Muscle layer of duodenum (tissue), 2 donors: Measurements from ENCODE around the gene C9orf78.

ENCODE experiments used
- H3K27ac ChIP-seq: one replicate; pipeline ENCODE4 v1.7.0; 2013; ENCODE audit warnings: mild to moderate bottlenecking, low read length
- H3K27me3 ChIP-seq: one replicate; pipeline ENCODE4 v1.7.0; 2013; ENCODE audit warnings: low read depth, mild to moderate bottlenecking, control low read depth, low read length
- H3K36me3 ChIP-seq, 2 donors: one replicate each; pipeline ENCODE4 v1.7.0; 2013; ENCODE audit warnings: low read length in 2 of 2, control low read depth in 1 of 2, mild to moderate bottlenecking in 1 of 2; ENCODE audit not compliant: insufficient read depth in 2 of 2, control insufficient read depth in 1 of 2
- H3K4me1 ChIP-seq, 2 donors: one replicate each; pipeline ENCODE4 v1.7.0; 2013; ENCODE audit warnings: low read length in 2 of 2, mild to moderate bottlenecking in 2 of 2, control low read depth in 1 of 2, moderate library complexity in 1 of 2; ENCODE audit not compliant: insufficient read depth in 2 of 2, control insufficient read depth in 1 of 2
- H3K4me3 ChIP-seq, 2 donors: one replicate each; pipeline ENCODE4 v1.7.0; 2013; ENCODE audit warnings: low read length in 2 of 2, low read depth in 1 of 2, mild to moderate bottlenecking in 1 of 2
- H3K9me3 ChIP-seq, 2 donors: one replicate each; pipeline ENCODE4 v1.7.0; 2013; ENCODE audit warnings: low read length in 2 of 2, control low read depth in 1 of 2, mild to moderate bottlenecking in 1 of 2; ENCODE audit not compliant: control insufficient read depth in 1 of 2
- donor health status: healthy.

The C9orf78 gene

DNA sequence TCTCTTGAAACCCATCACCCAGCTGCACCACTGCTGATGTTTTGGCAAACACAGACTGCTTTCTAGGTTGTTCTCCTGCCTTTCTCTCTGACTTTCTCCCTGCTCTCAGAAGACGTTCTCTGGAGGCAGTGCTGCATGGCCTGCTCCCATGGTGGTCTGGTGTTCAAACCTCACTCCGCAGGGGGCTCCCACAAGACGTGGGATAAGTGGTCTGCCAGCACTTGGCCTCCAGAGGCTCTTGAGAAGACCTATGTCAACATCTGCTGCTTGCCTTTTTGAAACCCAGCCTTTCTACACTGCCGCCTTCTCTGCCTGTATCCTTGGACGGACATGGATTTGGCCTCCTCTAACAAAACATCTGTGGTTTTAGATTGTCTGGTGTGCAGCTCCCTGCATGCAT, 16.7 kb upstream of the C9orf78 start:
- H3K36me3 ChIP-seq, result peaks cover 40 to 57% of the 10 kb centered on the region in 2 donors

DNA sequence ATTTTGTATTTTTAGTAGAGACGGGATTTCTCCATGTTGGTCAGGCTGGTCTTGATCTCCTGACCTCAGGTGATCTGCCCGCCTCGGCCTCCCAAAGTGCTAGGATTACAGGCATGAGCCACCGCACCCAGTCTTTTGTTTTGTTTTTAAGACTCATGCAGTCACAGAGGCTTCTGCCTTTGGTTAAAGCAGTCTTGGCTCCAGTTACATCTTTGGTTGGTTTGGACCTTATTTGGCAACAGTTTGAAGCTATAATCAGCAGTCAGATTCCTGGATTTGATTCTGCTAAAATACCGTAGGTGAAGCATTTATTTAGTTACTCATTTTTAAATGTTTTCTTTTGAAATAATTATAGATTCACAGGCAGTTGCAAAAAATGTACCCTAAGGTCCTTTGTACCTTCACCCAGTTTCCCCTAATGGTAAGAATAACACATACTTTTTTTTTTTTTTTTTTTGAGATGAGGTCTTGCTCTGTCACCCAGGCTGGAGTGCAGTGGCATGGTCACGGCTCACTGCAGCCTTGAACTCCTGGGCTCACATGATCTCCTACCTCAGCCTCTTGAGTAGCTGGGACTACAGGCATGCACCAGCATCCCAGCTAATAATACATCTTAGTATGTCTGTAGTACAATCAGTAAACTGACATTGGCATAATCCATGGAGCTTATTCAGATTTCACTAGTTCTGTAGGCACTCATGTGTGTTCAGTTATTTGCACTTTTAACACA, 15.9 kb upstream of the C9orf78 start:
- H3K4me1 ChIP-seq, result no peaks in the 10 kb centered on the region
- H3K27me3 ChIP-seq, result no peaks in the 10 kb centered on the region
- peaks cover 36 to 49% of the 10 kb centered on the region in 2 donors for H3K36me3 ChIP-seq
- no peak overlapping the region for H3K4me3 ChIP-seq
- no peaks in the 10 kb centered on the region for H3K9me3 ChIP-seq
- no peak overlapping the region for H3K27ac ChIP-seq

More for the DNA sequence above, 16.7 kb upstream of the C9orf78 start:
- no peak overlapping the region for H3K27ac ChIP-seq
- no peak overlapping the region for H3K4me3 ChIP-seq
- H3K27me3 ChIP-seq, result no peaks in the 10 kb centered on the region
- H3K9me3 ChIP-seq, result no peaks in the 10 kb centered on the region
- no peaks in the 10 kb centered on the region for H3K4me1 ChIP-seq

- no peaks in the 10 kb centered on the region for H3K27me3 ChIP-seq
- peaks cover 31 to 41% of the 10 kb centered on the region in 2 donors for H3K36me3 ChIP-seq
- no peak overlapping the region for H3K4me3 ChIP-seq
- no peaks in the 10 kb centered on the region for H3K9me3 ChIP-seq
- H3K27ac ChIP-seq, result no peak overlapping the region
- H3K4me1 ChIP-seq, result no peaks in the 10 kb centered on the region
These were observed 14.8 kb upstream of the C9orf78 start for GRCh38 chr9:129849901-129850300.

- H3K4me1 ChIP-seq, result no peaks in the 10 kb centered on the region
- H3K36me3 ChIP-seq, result peaks cover 21 to 34% of the 10 kb centered on the region in 2 donors
- no peak overlapping the region for H3K4me3 ChIP-seq
- no peaks in the 10 kb centered on the region for H3K27me3 ChIP-seq
- H3K9me3 ChIP-seq, result no peaks in the 10 kb centered on the region
- no peak overlapping the region for H3K27ac ChIP-seq
These were observed 13.8 kb upstream of the C9orf78 start for GRCh38 chr9:129848712-129849441.

DNA sequence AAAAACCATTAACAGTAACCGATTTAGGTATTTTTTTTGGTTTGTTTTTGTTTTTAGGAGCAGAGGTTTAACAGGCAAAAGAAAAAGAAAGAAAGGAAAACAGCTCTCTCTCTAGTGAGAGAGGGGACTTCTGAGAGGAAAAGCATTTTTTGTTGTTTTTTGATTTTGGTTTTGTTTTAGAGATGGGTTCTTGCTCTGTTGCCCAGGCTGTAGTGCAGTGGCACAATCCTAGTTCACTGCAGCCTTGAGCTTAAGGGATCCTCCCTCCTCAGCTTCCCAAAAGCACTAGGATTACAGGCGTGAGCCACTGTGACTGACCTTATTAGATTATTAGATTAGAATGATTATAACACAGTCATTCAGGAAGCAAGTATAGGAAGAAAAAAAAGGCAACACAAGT, 10.3 kb upstream of the C9orf78 start:
- Histone ChIP-seq H3K9me3 (no peaks in the 10 kb centered on the region), H3K36me3 (peaks cover 0 to 4% of the 10 kb centered on the region in 2 donors), H3K4me3 (no peak overlapping the region), H3K4me1 (no peaks in the 10 kb centered on the region), H3K27me3 (no peaks in the 10 kb centered on the region), H3K27ac (no peak overlapping the region)

GRCh38 chr9:129841071-129841470, 6.0 kb upstream of the C9orf78 start:
- Histone ChIP-seq H3K36me3 (no peaks in the 10 kb centered on the region), H3K27me3 (no peaks in the 10 kb centered on the region), H3K4me3 (no peak overlapping the region), H3K4me1 (peaks cover 7 to 12% of the 10 kb centered on the region in 2 donors), H3K9me3 (no peaks in the 10 kb centered on the region), H3K27ac (no peak overlapping the region)

- Histone ChIP-seq H3K36me3 (no peaks in the 10 kb centered on the region), H3K9me3 (no peaks in the 10 kb centered on the region), H3K27ac (no peak overlapping the region), H3K27me3 (no peaks in the 10 kb centered on the region), H3K4me3 (no peak overlapping the region), H3K4me1 (peaks cover 7 to 14% of the 10 kb centered on the region in 2 donors)
These were observed 5.0 kb upstream of the C9orf78 start for GRCh38 chr9:129840034-129840433.

DNA sequence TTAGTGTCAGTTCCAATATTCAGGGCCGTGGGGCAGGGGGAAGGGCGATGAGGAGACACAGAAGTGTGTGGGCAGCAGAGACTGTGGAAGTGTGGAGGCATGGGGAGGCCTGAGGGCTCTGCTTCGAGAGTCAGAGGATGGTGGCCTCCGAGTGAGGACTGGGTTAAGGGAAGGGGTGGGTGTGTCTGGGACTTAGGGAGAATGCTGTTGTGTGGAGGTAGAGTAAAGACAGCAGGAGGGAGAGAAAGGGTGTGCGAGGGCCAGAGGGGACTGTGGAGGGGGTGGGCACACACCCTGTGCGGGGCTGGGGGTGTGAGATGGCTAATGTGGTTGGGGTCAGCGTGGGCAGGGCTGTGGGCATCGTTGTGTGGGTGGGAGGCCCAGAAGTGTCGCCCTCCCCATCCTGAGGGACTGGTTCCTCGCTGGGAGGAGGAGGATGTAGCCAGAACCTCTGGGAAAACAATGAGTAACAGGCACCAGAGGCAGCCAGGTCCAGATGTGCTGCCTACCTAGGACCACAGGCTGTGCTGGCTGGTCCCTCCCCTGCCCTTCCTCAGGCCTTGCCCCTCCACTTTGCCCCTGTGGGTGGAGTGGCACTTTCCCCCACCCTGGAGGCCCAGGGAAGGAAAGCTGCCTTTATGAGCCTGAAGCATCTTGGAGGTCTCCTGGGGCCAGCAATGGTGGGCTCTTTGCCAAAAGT, 4.4 kb upstream of the C9orf78 start:
- Histone ChIP-seq H3K4me3 (no peak overlapping the region), H3K4me1 (peaks cover 7 to 15% of the 10 kb centered on the region in 2 donors), H3K27ac (no peak overlapping the region), H3K27me3 (no peaks in the 10 kb centered on the region), H3K36me3 (no peaks in the 10 kb centered on the region), H3K9me3 (no peaks in the 10 kb centered on the region)

GRCh38 chr9:129838707-129839259, 3.7 kb upstream of the C9orf78 start:
- Histone ChIP-seq H3K27me3 (no peaks in the 10 kb centered on the region), H3K4me3 (no peak overlapping the region), H3K27ac (no peak overlapping the region), H3K9me3 (no peaks in the 10 kb centered on the region), H3K4me1 (peaks cover 7 to 22% of the 10 kb centered on the region in 2 donors), H3K36me3 (no peaks in the 10 kb centered on the region)

DNA sequence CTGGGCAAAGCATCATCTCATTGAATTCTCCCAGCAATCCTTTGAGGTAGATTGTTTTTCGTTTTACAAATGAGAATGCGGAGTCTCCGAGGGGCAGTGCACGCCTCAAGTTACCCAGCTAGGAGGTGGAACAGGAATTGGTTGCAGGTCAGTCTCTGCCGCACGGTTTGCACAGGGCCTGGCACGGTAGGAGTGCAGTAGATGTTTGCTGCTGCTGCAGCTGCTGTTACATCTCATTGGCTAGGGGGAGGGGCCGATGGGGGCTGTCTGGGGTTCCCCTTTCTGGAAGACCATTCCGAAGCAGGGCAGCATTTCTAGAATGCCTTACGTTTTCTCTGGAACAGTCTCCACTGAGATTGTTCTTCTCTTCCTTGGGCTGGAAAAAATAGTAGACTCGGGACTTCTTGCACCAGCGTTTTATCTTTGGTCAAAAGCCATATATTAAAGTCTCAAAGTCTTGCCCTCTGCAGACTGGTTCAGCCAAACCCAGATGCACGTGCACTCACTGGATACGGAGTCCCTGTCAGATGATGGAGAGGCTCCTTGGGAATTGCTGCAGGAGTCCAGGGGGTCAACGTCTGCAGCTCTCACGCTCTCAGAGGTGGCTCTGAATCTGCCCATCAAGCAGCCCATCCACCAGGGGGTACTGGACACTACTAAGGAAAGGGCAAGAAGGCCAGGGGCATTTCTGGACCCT, 1.4 kb upstream of the C9orf78 start:
- Histone ChIP-seq H3K36me3 (peaks cover 6 to 7% of the 10 kb centered on the region in 2 donors), H3K27ac (peak overlapping the region; percentile 33), H3K4me1 (peaks cover 7 to 29% of the 10 kb centered on the region in 2 donors), H3K27me3 (no peaks in the 10 kb centered on the region), H3K9me3 (no peaks in the 10 kb centered on the region), H3K4me3 (peak overlapping the region; percentile 93 to 99)
